Right atrium auricular region (tissue), 2 donors: Measurements from ENCODE around the gene MRPL2. TPM values are rescaled to one million over a fixed set of nuclear protein-coding genes. Genes with fewer than 3 reads are reported as not detected.

ENCODE experiments used
- DNase-seq: peaks from one replicate; pipeline ENCODE4 v3.0.0-alpha.2; 2019; ENCODE audit warnings: low spot score
- H3K27ac ChIP-seq, 2 donors: fragments of 200-600 bp; sonication (generic); 1 replicate in 1 of 2; 2 replicates in 1 of 2; pipeline ENCODE4 v1.5.1; 2016 to 2019
- H3K27me3 ChIP-seq, 2 donors: fragments of 200-600 bp; sonication (generic); one replicate each; pipeline versions ENCODE4 v1.5.1 to v1.6.0; 2017 to 2019
- H3K36me3 ChIP-seq: fragments of 200-600 bp; sonication (generic); one replicate; pipeline ENCODE4 v1.5.1; 2016
- H3K4me1 ChIP-seq, 2 donors: fragments of 200-600 bp; sonication (generic); one replicate each; pipeline versions ENCODE4 v1.5.1 to v1.6.0; 2017 to 2019
- H3K4me3 ChIP-seq, 2 donors: fragments of 200-600 bp; sonication (generic); 1 replicate in 1 of 2; 2 replicates in 1 of 2; pipeline ENCODE4 v1.5.1; 2017 to 2019; ENCODE audit warnings: mild to moderate bottlenecking in 1 of 2, moderate library complexity in 1 of 2
- H3K9me3 ChIP-seq, 2 donors: fragments of 200-600 bp; sonication (generic); one replicate each; pipeline ENCODE4 v1.5.1; 2019
- CTCF ChIP-seq, 2 donors: fragments of 200-600 bp; sonication (generic); IDR thresholded peaks; one replicate each; pipeline ENCODE4 v1.5.1; 2019; ENCODE audit warnings: antibody characterized with exemption in 2 of 2
- total RNA-seq, 2 donors: library from RNA; depleted of rRNA; stranded (reverse); fragments of >200 nt; gene quantifications; one replicate each; pipeline ENCODE4 v1.1.0, GENCODE V29; 2016

Gene MRPL2
- total RNA-seq, 2 donors from 2014 or later, result 37.0 to 41.0 TPM

- no peak overlapping the region for H3K4me3 ChIP-seq
- H3K4me1 ChIP-seq, result peaks cover 0 to 17% of the 10 kb centered on the region in 2 donors
- no peak overlapping the region for H3K27ac ChIP-seq
- no peaks in the 10 kb centered on the region for H3K27me3 ChIP-seq
- no peaks in the 10 kb centered on the region for H3K9me3 ChIP-seq
- DNase-seq, result no peak
- TF ChIP-seq CTCF (IDR thresholded peaks at IDR 0.05), result no peak
- no peaks in the 10 kb centered on the region for H3K36me3 ChIP-seq
Measured at GRCh38 chr6:43092635-43093034, 33.4 kb upstream of the MRPL2 start.

- Histone ChIP-seq H3K4me1 (peaks cover 0 to 7% of the 10 kb centered on the region in 2 donors), H3K27ac (no peak overlapping the region), H3K27me3 (no peaks in the 10 kb centered on the region), H3K36me3 (no peaks in the 10 kb centered on the region), H3K9me3 (no peaks in the 10 kb centered on the region), H3K4me3 (no peak overlapping the region)
- no peak for TF ChIP-seq CTCF (IDR thresholded peaks at IDR 0.05)
- no peak for DNase-seq
Measured at GRCh38 chr6:43091436-43091991, 32.3 kb upstream of the MRPL2 start.

- Histone ChIP-seq H3K36me3 (no peaks in the 10 kb centered on the region), H3K27ac (no peak overlapping the region), H3K27me3 (no peaks in the 10 kb centered on the region), H3K9me3 (no peaks in the 10 kb centered on the region), H3K4me1 (peaks cover 0 to 2% of the 10 kb centered on the region in 2 donors), H3K4me3 (no peak overlapping the region)
- no peak for TF ChIP-seq CTCF (IDR thresholded peaks at IDR 0.05)
- DNase-seq, result no peak
Measured at GRCh38 chr6:43091020-43091419, 31.8 kb upstream of the MRPL2 start.

- H3K9me3 ChIP-seq, result no peaks in the 10 kb centered on the region
Measured at GRCh38 chr6:43090559-43090956, 31.3 kb upstream of the MRPL2 start.

GRCh38 chr6:43089874-43090558, 30.8 kb upstream of the MRPL2 start:
- no peak for DNase-seq
- H3K27ac ChIP-seq, result no peak overlapping the region
- no peaks in the 10 kb centered on the region for H3K27me3 ChIP-seq
- no peaks in the 10 kb centered on the region for H3K4me1 ChIP-seq
- no peaks in the 10 kb centered on the region for H3K9me3 ChIP-seq
- TF ChIP-seq CTCF (IDR thresholded peaks at IDR 0.05), result no peak
- no peaks in the 10 kb centered on the region for H3K36me3 ChIP-seq
- H3K4me3 ChIP-seq, result no peak overlapping the region

More at GRCh38 chr6:43090559-43090956, 31.3 kb upstream of the MRPL2 start:
- no peaks in the 10 kb centered on the region for H3K36me3 ChIP-seq
- H3K4me3 ChIP-seq, result no peak overlapping the region
- no peak for TF ChIP-seq CTCF (IDR thresholded peaks at IDR 0.05)
- no peaks in the 10 kb centered on the region for H3K27me3 ChIP-seq
- no peak for DNase-seq
- no peaks in the 10 kb centered on the region for H3K4me1 ChIP-seq
- H3K27ac ChIP-seq, result no peak overlapping the region
